ENCODE data around the gene USP3. TPM values are rescaled to one million over a fixed set of nuclear protein-coding genes. Genes with fewer than 3 reads are reported as not detected.

The USP3 gene
- polyA plus RNA-seq, 1 donor (not counting 4 experiments of a cell fraction or from before 2014, with no cell fraction given): 16.2 TPM

GRCh38 chr15:63509056-63509954, 4.9 kb downstream of the USP3 start:
- Histone ChIP-seq H4K20me1 (ENCODE audit: control insufficient read depth, extremely low read depth, insufficient read depth, low read length) (no peaks in the 10 kb centered on the region), H3K27ac (ENCODE audit: control insufficient read depth, insufficient read depth, low read length) (peak overlapping the region; percentile 71), H3K9me3 (ENCODE audit: control insufficient read depth, low read depth, low read length) (no peaks in the 10 kb centered on the region), H3K9me1 (ENCODE audit: control insufficient read depth, extremely low read depth, insufficient read depth, low read length) (no peaks in the 10 kb centered on the region), H3K4me3 (ENCODE audit: control insufficient read depth in 2 of 3, extremely low read depth in 1 of 3, insufficient read depth in 2 of 3, low read depth in 1 of 3, low read length in 3 of 3) (no peak overlapping the region), H3K4me1 (ENCODE audit: control insufficient read depth, extremely low read depth, insufficient read depth, low read length) (peaks cover 39% of the 10 kb centered on the region), H3K9ac (ENCODE audit: control insufficient read depth, extremely low read depth, insufficient read depth, low read length) (no peak overlapping the region), H3K27me3 (ENCODE audit: control insufficient read depth, extremely low read depth, insufficient read depth, low read length) (no peaks in the 10 kb centered on the region), H2AFZ (ENCODE audit: control insufficient read depth, low read length) (no peak overlapping the region), H3K79me2 (ENCODE audit: control insufficient read depth, insufficient read depth, low read length) (peaks cover 90% of the 10 kb centered on the region), H3K36me3 (ENCODE audit: control insufficient read depth in 2 of 2, extremely low read depth in 1 of 2, insufficient read depth in 2 of 2, low read length in 2 of 2) (no peaks in the 10 kb centered on the region), H3K4me2 (ENCODE audit: control insufficient read depth, extremely low read depth, insufficient read depth, low read depth, low read length) (peak overlapping the region; percentile 75)
- dilution Hi-C loops (cut with MboI; ENCODE audit: extremely low pct_ligation_motif_present, low sequenced_read_pairs): no loop called here
- no peak for FAIRE-seq
- DNase-seq (ENCODE audit: low read depth, low spot score): no peak
- TF ChIP-seq EZH2 (IDR thresholded peaks at IDR 0.05; ENCODE audit: low read length) (no peak), CTCF (optimal IDR thresholded peaks at IDR 0.05 in 1 of 3, IDR thresholded peaks at IDR 0.05 in 1 of 3, conservative IDR thresholded peaks at IDR 0.05 in 1 of 3; ENCODE audit: extremely low read depth in 1 of 3, insufficient read depth in 2 of 3, low read length in 3 of 3) (no peak)

- Histone ChIP-seq H2AFZ (ENCODE audit: control insufficient read depth, low read length) (no peak overlapping the region), H3K4me2 (ENCODE audit: control insufficient read depth, extremely low read depth, insufficient read depth, low read depth, low read length) (peak overlapping the region; percentile 75), H3K9ac (ENCODE audit: control insufficient read depth, extremely low read depth, insufficient read depth, low read length) (peak overlapping the region; percentile 26), H3K27ac (ENCODE audit: control insufficient read depth, insufficient read depth, low read length) (peak overlapping the region; percentile 71), H3K4me1 (ENCODE audit: control insufficient read depth, extremely low read depth, insufficient read depth, low read length) (peaks cover 47% of the 10 kb centered on the region), H3K27me3 (ENCODE audit: control insufficient read depth, extremely low read depth, insufficient read depth, low read length) (no peaks in the 10 kb centered on the region), H3K36me3 (ENCODE audit: control insufficient read depth in 2 of 2, extremely low read depth in 1 of 2, insufficient read depth in 2 of 2, low read length in 2 of 2) (no peaks in the 10 kb centered on the region), H3K9me1 (ENCODE audit: control insufficient read depth, extremely low read depth, insufficient read depth, low read length) (no peaks in the 10 kb centered on the region), H3K4me3 (ENCODE audit: control insufficient read depth in 2 of 3, extremely low read depth in 1 of 3, insufficient read depth in 2 of 3, low read depth in 1 of 3, low read length in 3 of 3) (peak overlapping the region in 2 of 3 experiments; percentile 36 to 39), H4K20me1 (ENCODE audit: control insufficient read depth, extremely low read depth, insufficient read depth, low read length) (no peaks in the 10 kb centered on the region), H3K79me2 (ENCODE audit: control insufficient read depth, insufficient read depth, low read length) (peaks cover 92% of the 10 kb centered on the region), H3K9me3 (ENCODE audit: control insufficient read depth, low read depth, low read length) (no peaks in the 10 kb centered on the region)
- DNase-seq (ENCODE audit: low read depth, low spot score) (no peak), FAIRE-seq (no peak)
- dilution Hi-C loops (cut with MboI; ENCODE audit: extremely low pct_ligation_motif_present, low sequenced_read_pairs): no loop called here
- TF ChIP-seq EZH2 (IDR thresholded peaks at IDR 0.05; ENCODE audit: low read length): no peak
- TF ChIP-seq CTCF (optimal IDR thresholded peaks at IDR 0.05 in 1 of 3, IDR thresholded peaks at IDR 0.05 in 1 of 3, conservative IDR thresholded peaks at IDR 0.05 in 1 of 3; ENCODE audit: extremely low read depth in 1 of 3, insufficient read depth in 2 of 3, low read length in 3 of 3): no peak
Measured at GRCh38 chr15:63509955-63510940, 5.9 kb downstream of the USP3 start.

Data from keratinocyte (primary cell).